Heart right ventricle (tissue), 16 donors: Measurements from ENCODE around the gene PDLIM7. TPM values are rescaled to one million over a fixed set of nuclear protein-coding genes. Genes with fewer than 3 reads are reported as not detected.

ENCODE experiments used
- ATAC-seq, 8 donors: fragments of 200-7000 bp; cut with Tn5 transposase; one replicate each; pipeline ENCODE4 v1.9.1; 2020; ENCODE audit warnings: mild to moderate bottlenecking in 8 of 8, moderate library complexity in 8 of 8, moderate number of reproducible peaks in 1 of 8
- DNase-seq, 2 donors: peaks; one replicate each; pipeline ENCODE4 v3.0.0-alpha.2; 2020
- H3K27ac ChIP-seq, 10 donors: fragments of 200-600 bp; sonication (generic) in 2 of 10; one replicate each; pipeline versions ENCODE4 v1.5.0 to v1.8.0; 2020 to 2022; ENCODE audit warnings: mild to moderate bottlenecking in 3 of 10
- H3K27me3 ChIP-seq, 7 donors: fragments of 200-600 bp; one replicate each; pipeline ENCODE4 v1.8.0; 2021 to 2022; ENCODE audit warnings: mild to moderate bottlenecking in 2 of 7
- H3K36me3 ChIP-seq, 9 donors: fragments of 200-600 bp; sonication (generic) in 1 of 9; one replicate each; pipeline versions ENCODE4 v1.5.0 to v1.8.0; 2020 to 2022; ENCODE audit warnings: mild to moderate bottlenecking in 2 of 9
- H3K4me1 ChIP-seq, 9 donors: fragments of 200-600 bp; sonication (generic) in 1 of 9; one replicate each; pipeline versions ENCODE4 v1.5.0 to v1.8.0; 2020 to 2022; ENCODE audit warnings: mild to moderate bottlenecking in 4 of 9
- H3K4me3 ChIP-seq, 10 donors: fragments of 200-600 bp; sonication (generic) in 2 of 10; one replicate each; pipeline versions ENCODE4 v1.5.0 to v1.8.0; 2020 to 2022; ENCODE audit warnings: mild to moderate bottlenecking in 7 of 10, moderate library complexity in 2 of 10
- H3K9me3 ChIP-seq, 11 donors: fragments of 200-600 bp in 10 of 11; sonication (generic) in 2 of 11; one replicate each; pipeline versions ENCODE4 v1.5.0 to v1.8.0; 2013 to 2022; ENCODE audit warnings: mild to moderate bottlenecking in 2 of 11, control low read depth in 1 of 11, moderate library complexity in 1 of 11
- WGBS, 2 donors: extraction: QIAGEN DNeasy Blood & Tissue Kit; methylation state at CpG; one replicate each; pipeline ENCODE4 v1.1.7; 2013; ENCODE audit warnings: inconsistent platforms in 1 of 2; 5-methylcytosine and 5-hydroxymethylcytosine counted together
- intact Hi-C, 10 donors: fragments of 100-400 bp; cut with DNase I; formaldehyde crosslinking; loops; one replicate each; pipeline versions ENCODE4 v1.11.1 to v1.14.2; 2022
- polyA plus RNA-seq, 2 donors: library from polyadenylated mRNA; stranded (reverse); fragments of 200-250 nt; gene quantifications; one replicate each; pipeline ENCODE4 v1.2.3, GENCODE V29; 2013
- total RNA-seq, 10 donors: library from RNA; stranded (reverse); fragmentation: NEBNext Ultra II Directional in 3 of 10; extraction: Animal tissue kit (Norgen Biotek cat#: 25700) in 3 of 10; gene quantifications; one replicate each; pipeline versions ENCODE4 v1.2.1 to v1.2.4, GENCODE V29; 2021 to 2023
- TF ChIP-seq, protein P1 (sequence below), 9 donors: fragments of 200-600 bp; sonication (generic) in 2 of 9; IDR thresholded peaks; one replicate each; pipeline versions ENCODE4 v1.5.0 to v1.8.0; 2021 to 2022; ENCODE audit warnings: antibody characterized with exemption in 9 of 9, mild to moderate bottlenecking in 5 of 9, moderate library complexity in 1 of 9
- donor health status: Arrhythmogenic right ventricular cardiomyopathy.
- donor health status: ischemic (EF 13 %, LVEDD 7.1; RV severe dilation, severe dysfunction).
- donor health status: healthy with polysubstance abuse.
- donor health status: DM: no; HTN: yes; CAD: no.
- donor health status: DM: no; HTN: no; CAD: no.
- donor health status: ischemic (EF 25% LVEDD 6.9; RV normal size, moderate dysfunction).
- donor health status: ischemic (EF 25% LVEDD 5.7; RV mildly dilated, moderate dysfunction).
- donor health status: healthy.
- donor health status: DM: yes; HTN: yes; CAD: no.
- donor health status: Ischemic cardiomyopathy.
- donor health status: ischemic (EF 35%, LVEDD 5.7; RV mildly dilated, moderate dysfunction).
- donor health status: nonischemic (EF 11% LVEDD 7.7; RV severe dilation, severe dysfunction).
- donor health status: DM: yes; HTN: yes; CAD: no.
- donor health status: PGD.
- donor health status: ischemic (EF 29% LVEDD 5.4; RV normal size, mild dysfunction).
- donor health status: nonischemic (EF 23%, LVEDD 6.1; RV moderate dilation, normal function).

PDLIM7 gene
- total and polyA plus RNA-seq, 12 donors: 32.5 to 131 (median 58.1) TPM

DNA sequence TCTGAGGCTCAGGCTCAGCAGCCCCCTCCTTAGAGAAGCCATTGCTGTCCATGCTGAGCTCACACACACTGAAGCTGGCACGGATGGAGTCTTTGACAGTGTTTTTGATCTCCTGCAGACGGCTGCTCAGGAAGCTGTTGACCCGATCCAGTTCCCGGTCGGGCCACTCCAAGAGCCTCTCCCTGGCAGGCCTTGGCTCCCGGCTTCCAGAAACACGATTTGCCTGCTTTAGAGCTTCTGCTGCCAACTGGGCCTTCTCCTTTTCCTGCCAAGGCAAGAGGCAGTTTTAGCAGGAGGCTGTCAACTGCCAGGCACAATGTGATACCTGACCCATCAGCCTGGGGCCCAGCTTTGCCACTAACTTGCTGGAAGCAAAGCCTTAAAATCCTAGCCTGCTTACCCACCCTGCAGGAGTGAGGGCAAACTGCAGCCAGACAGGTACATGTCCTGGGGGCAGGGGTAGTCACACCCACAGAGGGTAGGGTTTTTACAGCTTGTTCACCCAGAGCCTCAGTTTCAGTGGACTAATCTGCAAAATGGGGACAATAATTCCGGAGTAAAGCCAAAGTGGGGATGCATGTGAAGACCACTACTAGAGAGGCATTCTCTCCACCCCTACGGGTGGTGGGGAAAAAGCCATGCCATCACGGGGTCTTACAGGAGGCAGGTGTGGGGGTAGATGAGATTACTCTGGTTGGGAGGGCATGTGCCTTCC is 27.7 kb upstream of the PDLIM7 start:
- TF ChIP-seq, protein P1, sequence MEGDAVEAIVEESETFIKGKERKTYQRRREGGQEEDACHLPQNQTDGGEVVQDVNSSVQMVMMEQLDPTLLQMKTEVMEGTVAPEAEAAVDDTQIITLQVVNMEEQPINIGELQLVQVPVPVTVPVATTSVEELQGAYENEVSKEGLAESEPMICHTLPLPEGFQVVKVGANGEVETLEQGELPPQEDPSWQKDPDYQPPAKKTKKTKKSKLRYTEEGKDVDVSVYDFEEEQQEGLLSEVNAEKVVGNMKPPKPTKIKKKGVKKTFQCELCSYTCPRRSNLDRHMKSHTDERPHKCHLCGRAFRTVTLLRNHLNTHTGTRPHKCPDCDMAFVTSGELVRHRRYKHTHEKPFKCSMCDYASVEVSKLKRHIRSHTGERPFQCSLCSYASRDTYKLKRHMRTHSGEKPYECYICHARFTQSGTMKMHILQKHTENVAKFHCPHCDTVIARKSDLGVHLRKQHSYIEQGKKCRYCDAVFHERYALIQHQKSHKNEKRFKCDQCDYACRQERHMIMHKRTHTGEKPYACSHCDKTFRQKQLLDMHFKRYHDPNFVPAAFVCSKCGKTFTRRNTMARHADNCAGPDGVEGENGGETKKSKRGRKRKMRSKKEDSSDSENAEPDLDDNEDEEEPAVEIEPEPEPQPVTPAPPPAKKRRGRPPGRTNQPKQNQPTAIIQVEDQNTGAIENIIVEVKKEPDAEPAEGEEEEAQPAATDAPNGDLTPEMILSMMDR (IDR thresholded peaks at IDR 0.05): no peak
- Histone ChIP-seq H3K4me1 (peaks cover 0 to 9% (median 4%) of the 10 kb centered on the region in 9 donors), H3K27me3 (no peaks in the 10 kb centered on the region), H3K9me3 (no peaks in the 10 kb centered on the region), H3K4me3 (no peak overlapping the region), H3K27ac (peak overlapping the region in 6 of 10 donors; percentile 8 to 64 (median 34)), H3K36me3 (peaks cover 0 to 100% (median 61%) of the 10 kb centered on the region in 9 donors)
- intact Hi-C loops: loop anchor here in 1 of 10 donors (10.0 kb wide), 1 partner anchor 70 kb away; the partner anchor contains the start of gene TMED9
- ATAC-seq: peak in 7 of 8 donors; percentile 7 to 76 (median 49)
- DNase-seq: peak in 1 of 2 donors; percentile 57
- WGBS, 2 donors: 58 to 67% methylated on average over 10 of the region's 10 CpGs

DNA sequence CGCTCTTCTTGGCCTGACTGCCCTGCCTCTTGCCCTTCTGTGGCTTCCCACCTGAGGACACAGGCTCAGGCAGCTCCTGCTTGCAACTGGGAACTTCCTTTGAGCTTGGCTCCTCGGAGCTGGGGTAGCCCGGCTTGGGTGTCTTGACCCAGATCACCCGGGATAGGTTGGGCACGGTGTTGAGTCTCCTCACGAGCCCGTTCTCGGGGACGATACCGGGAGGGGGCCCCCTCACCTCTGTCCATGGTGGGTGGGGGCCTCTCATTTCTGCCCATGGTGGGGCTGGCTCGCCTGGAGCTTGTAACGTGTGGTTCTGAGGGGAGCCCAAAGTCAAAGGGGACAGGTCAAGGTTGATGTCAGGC is 27.1 kb upstream of the PDLIM7 start:
- H3K4me3 ChIP-seq: no peak overlapping the region
- H3K27ac ChIP-seq: peak overlapping the region in 3 of 10 donors; percentile 20 to 64 (median 42)
- no peak for DNase-seq
- peak in 4 of 8 donors; percentile 6 to 24 (median 12) for ATAC-seq
- H3K4me1 ChIP-seq: peaks cover 0 to 6% (median 4%) of the 10 kb centered on the region in 9 donors
- intact Hi-C loops: loop anchor here in 1 of 10 donors (10.0 kb wide), 1 partner anchor 70 kb away; the partner anchor contains the start of gene TMED9
- H3K36me3 ChIP-seq: peaks cover 0 to 100% (median 66%) of the 10 kb centered on the region in 9 donors
- H3K27me3 ChIP-seq: no peaks in the 10 kb centered on the region
- H3K9me3 ChIP-seq: no peaks in the 10 kb centered on the region
- WGBS, 2 donors: 90 to 92% methylated on average over 12 of the region's 12 CpGs
- TF ChIP-seq, protein P1 (IDR thresholded peaks at IDR 0.05): no peak

DNA sequence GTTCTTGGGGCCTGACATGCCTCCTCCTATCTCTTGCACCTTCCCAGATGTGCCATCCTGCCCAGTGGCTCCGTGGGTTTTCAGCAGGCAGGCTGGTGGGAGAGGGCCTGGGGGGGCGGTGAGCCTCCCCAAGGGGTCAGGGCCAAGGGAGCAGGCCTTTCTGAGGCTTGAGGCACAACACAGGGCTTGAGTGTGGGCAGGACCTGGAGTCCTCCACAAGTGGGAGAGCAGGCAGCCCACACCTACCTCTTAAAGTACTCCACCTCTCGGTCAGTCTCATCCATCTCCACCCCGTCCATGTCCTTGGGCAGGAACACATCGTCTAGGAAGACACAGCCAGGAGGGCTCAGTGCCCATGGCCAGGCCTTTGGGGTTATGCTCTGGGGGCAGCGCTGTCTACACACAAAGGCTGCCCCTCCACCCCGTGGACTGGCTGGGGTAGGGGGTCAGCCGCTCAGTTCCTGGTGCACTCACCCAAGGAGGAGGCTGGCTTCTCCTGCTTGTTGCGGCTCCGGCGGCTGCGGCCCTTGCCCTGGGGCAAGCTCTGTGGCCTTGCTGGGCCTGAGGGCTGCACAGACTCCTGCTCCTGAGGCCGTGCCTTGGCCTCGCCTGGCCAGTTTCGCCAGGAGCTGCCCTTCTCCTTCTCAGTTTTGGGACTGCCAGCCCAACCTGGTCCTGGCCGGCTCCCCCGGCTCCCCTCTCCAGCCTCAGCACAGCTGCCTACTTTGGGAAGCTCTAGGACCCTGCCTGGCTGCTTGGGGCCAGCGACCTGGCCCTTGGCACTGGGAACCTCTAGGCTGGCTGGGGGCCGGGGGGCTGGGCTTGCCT is 26.5 kb upstream of the PDLIM7 start:
- intact Hi-C loops: loop anchor here in 1 of 10 donors (10.0 kb wide), 1 partner anchor 71 kb away; the partner anchor contains the start of gene TMED9
- Histone ChIP-seq H3K9me3 (no peaks in the 10 kb centered on the region), H3K4me3 (no peak overlapping the region), H3K36me3 (peaks cover 0 to 99% (median 66%) of the 10 kb centered on the region in 9 donors), H3K4me1 (peaks cover 0 to 12% (median 6%) of the 10 kb centered on the region in 9 donors), H3K27ac (peak overlapping the region in 3 of 10 donors; percentile 20 to 64 (median 42)), H3K27me3 (no peaks in the 10 kb centered on the region)
- peak in 2 of 8 donors; percentile 3 to 9 for ATAC-seq
- TF ChIP-seq, protein P1 (IDR thresholded peaks at IDR 0.05): no peak
- no peak for DNase-seq
- 95 to 97% methylated on average over 19 of the region's 19 CpGs for WGBS, 2 donors

DNA sequence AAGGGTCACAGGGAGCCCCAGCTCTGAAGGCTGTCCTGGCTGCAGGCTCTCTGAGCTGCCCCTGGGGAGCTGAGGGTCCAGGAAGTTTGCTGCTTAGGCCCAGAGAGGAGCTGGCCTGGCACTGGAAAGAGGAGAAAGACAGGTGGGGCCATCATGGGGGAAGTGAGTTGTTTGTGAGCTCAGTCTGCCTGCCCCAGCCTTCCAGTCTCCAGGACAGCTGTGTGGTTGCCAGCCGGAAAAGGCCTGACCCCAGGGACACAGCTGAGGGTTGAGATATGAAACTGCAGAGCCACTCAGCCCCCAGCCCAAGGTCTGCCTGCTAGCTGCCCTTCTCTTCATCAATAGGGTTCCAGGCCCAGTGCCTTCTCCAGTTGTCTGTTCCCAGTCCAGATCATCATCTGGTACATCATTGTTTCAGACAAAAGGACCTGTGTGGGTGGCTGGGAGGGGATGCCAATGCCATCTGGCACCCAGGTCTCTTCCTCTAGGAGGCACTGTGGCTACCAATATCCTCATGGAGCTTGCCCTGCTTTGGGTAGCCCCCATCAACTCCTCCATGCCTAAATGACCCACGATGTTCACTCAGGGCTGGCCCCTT is 23.6 kb upstream of the PDLIM7 start:
- H3K9me3 ChIP-seq: no peaks in the 10 kb centered on the region
- intact Hi-C loops: loop anchor here in 1 of 10 donors (10.0 kb wide), 1 partner anchor 74 kb away; the partner anchor contains the start of gene TMED9
- TF ChIP-seq, protein P1 (IDR thresholded peaks at IDR 0.05): no peak
- DNase-seq: no peak
- no peaks in the 10 kb centered on the region for H3K27me3 ChIP-seq
- peaks cover 0 to 22% (median 14%) of the 10 kb centered on the region in 9 donors for H3K4me1 ChIP-seq
- ATAC-seq: no peak
- H3K27ac ChIP-seq: no peak overlapping the region
- H3K36me3 ChIP-seq: peaks cover 0 to 70% (median 41%) of the 10 kb centered on the region in 9 donors
- H3K4me3 ChIP-seq: no peak overlapping the region
- 69 to 74% methylated on average over 2 of the region's 2 CpGs for WGBS, 2 donors
